ENCODE data around the gene LITAF.

The LITAF gene

DNA sequence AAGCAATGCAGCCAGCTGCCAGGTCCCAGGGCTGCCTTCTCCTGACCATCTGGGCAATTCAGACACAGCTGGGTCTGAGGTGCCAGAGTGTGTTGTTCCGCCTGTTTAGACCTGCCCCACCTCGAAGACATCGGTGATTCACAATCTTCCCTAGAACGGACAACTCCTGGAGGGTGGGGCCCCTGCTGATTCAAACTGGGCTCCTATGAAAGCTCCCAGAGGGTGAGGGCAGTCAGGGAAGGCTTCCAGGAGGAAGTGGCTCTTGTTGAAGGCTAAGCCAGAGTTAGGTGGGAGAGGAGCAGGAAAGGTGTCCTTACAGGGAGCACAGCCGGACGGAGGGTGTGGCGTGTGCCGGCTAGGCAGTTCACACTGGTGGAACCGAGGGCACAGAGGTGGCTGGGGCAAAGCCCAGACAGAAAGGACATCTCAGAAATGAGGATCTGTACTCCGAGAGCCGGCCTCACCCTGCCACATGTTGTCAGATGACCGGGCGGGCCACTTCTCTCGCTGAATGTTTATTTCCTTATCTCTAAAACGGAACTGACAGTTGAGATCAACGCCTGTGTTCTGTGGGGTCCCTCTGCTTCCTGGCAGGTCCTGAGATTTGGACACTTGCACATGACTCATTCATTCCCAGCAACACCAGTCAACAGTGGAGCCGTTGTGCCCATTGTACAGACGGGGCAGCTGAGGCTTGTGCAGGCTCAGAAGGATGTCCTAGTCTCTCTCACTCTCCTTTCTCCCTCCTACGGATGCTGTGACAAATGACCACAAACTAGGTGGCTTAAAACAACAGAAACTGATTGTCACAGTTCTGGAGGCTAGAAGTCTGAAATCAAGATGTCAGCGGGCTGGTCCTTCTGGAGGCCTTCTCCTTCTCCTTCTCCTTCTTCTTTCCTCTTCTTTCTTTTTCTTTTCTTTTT is 26.9 kb upstream of the LITAF start:
- TF ChIP-seq, protein P1, sequence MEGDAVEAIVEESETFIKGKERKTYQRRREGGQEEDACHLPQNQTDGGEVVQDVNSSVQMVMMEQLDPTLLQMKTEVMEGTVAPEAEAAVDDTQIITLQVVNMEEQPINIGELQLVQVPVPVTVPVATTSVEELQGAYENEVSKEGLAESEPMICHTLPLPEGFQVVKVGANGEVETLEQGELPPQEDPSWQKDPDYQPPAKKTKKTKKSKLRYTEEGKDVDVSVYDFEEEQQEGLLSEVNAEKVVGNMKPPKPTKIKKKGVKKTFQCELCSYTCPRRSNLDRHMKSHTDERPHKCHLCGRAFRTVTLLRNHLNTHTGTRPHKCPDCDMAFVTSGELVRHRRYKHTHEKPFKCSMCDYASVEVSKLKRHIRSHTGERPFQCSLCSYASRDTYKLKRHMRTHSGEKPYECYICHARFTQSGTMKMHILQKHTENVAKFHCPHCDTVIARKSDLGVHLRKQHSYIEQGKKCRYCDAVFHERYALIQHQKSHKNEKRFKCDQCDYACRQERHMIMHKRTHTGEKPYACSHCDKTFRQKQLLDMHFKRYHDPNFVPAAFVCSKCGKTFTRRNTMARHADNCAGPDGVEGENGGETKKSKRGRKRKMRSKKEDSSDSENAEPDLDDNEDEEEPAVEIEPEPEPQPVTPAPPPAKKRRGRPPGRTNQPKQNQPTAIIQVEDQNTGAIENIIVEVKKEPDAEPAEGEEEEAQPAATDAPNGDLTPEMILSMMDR (conservative IDR thresholded peaks at IDR 0.05; ENCODE audit: low read depth, low read length): no peak
- DNase-seq (ENCODE audit: low read depth): no peak
- H3K4me3 ChIP-seq (ENCODE audit: low read length): no peak overlapping the region

DNA sequence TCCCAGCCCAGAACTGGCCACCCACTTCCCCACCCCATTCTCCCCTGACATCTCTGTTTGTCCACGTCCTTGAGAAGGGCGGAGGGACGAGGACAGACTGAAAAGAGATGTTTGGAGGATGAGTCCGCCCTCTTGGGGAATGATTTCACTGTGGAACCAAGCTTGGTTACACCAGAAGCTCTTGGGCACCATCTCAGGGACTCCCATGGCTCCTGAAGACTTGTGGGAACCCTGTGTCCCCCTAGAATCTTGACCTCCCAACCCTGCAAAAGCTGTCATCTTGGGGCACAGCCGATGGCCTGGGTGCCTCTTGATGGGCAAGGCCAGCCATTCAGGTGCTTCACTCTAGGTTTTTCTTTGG is 25.9 kb upstream of the LITAF start:
- TF ChIP-seq, protein P1 (conservative IDR thresholded peaks at IDR 0.05; ENCODE audit: low read depth, low read length): no peak
- H3K4me3 ChIP-seq (ENCODE audit: low read length): no peak overlapping the region
- no peak for DNase-seq (ENCODE audit: low read depth)

DNA sequence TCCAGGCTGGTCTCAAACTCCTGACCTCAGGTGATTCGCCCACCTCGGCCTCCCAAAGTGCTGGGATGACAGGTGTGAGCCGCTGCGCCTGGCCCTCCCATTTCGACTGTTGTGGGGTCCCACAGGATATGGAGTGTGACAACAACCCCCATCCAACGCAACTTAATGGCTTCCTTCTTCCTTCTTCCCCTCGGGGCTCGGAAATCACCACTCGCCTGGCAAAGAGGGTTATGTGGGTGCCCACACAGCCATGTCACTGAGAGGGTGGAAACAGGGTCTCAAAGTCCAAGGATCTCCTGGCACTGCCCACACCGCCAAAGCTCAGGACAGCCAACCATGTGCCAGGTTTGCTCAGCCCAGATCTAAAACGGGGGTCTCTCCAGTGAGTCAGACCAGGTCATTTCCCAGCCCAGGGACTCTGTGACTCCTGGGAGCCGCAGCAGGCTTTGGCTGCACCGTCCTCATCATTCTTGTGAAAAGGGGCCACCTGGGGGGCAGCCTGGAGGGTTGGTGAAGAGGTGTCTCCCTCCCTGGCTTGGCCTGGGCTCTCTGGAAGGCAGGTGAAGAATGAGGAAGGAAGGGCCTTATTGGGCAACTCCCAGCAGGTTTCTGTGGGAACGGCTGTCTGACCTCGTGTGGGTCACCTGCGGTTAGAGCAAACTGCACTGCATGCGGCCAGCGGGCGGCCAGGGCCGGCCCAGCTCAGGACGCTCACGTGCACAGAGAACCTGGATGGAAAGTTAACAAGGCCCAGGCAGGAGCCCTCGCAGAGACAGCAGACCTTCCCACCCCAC is 25.3 kb upstream of the LITAF start:
- no peak overlapping the region for H3K4me3 ChIP-seq (ENCODE audit: low read length)
- TF ChIP-seq, protein P1 (conservative IDR thresholded peaks at IDR 0.05; ENCODE audit: low read depth, low read length): no peak
- DNase-seq (ENCODE audit: low read depth): no peak

DNA sequence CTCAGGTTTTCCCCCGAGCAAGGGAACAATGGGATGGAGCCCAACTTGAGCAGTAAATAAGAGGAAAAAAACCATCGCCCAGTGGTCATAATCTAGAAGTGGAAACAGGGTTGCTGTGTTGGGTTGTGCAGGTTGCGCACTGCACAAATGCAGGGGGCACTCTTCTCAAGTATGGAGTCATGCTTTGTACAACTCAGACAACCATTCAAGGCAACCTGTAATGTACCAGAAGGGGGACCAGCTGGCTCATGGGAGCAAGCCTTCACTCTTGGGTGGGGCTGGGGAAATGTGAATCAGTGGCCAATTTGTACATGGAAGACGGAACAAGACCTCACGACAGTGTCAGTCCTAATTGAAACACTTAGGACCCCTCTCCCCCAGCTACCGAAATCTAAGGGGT is 23.9 kb upstream of the LITAF start:
- no peak overlapping the region for H3K4me3 ChIP-seq (ENCODE audit: low read length)
- TF ChIP-seq, protein P1 (conservative IDR thresholded peaks at IDR 0.05; ENCODE audit: low read depth, low read length): peak; percentile 5
- no peak for DNase-seq (ENCODE audit: low read depth)

DNA sequence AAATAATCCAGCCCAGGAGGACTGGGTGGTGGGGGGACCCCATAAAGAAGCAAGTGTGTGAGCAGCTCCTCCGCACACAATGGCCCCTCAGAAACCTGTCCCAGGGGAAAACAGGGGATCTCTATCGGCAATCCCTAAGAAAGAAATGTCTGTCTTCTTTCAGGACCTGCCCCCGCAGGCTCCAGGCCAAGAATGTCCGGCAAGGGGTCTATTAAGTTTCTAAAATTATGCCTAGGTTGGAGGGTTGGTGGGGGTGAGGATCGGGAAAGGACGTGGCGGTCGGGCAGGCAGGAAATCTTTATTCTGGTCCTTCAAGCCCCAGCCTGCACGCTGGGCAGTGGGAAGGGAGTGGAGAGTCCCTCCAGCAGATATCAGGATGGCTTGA is 23.4 kb upstream of the LITAF start:
- no peak for DNase-seq (ENCODE audit: low read depth)
- H3K4me3 ChIP-seq (ENCODE audit: low read length): no peak overlapping the region
- TF ChIP-seq, protein P1 (conservative IDR thresholded peaks at IDR 0.05; ENCODE audit: low read depth, low read length): no peak

DNA sequence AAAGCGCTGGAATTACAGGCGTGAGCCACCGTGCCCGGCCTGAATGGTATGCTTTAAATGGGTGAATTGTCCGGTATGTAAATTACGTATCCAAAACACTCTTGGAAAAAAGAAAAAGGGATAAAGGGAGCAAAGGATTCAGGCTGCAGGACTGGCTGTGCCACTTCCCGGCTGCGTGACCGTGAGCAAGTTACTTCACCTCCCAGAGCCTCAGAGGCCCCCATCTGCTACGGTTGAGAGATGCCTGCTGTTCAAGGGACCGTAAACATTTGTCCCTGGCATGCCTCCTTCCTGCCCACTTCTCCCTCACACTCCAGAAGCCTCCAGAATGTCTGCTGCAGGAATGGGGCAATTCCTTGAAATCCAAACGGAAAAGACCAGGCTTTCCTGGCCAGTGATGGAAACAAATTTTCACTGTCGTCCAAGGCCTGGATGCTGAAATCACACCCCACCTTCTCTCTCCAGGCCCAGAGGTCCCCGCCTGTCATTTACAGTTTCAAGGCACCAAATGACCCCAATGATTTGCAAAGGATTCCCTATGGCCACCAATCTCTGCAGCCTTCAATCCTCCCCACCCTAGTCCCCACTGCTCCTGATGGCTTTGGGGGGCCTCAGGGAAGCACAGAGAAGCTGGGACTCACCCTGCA is 22.9 kb upstream of the LITAF start:
- no peak overlapping the region for H3K4me3 ChIP-seq (ENCODE audit: low read length)
- peak; percentile 66 for DNase-seq (ENCODE audit: low read depth)
- TF ChIP-seq, protein P1 (conservative IDR thresholded peaks at IDR 0.05; ENCODE audit: low read depth, low read length): no peak

All from retinal pigment epithelial cell (primary cell).